ENCODE data around the gene RELB. TPM values are rescaled to one million over a fixed set of nuclear protein-coding genes. Genes with fewer than 3 reads are reported as not detected.
"Not testable (repeated sequence)": the region's sequence is repeated elsewhere in the genome, so short reads cannot be mapped to it uniquely, and the experiment has no call there.

The RELB gene
- total and polyA plus RNA-seq, 5 donors: 2.3 to 6.5 (median 3.0) TPM

- peak in 1 of 3 donors; percentile 54 for DNase-seq
- intact Hi-C loops (cut with DNase I); H3K4me1 ChIP-seq (ENCODE audit: control insufficient read depth, insufficient read depth, low read length); ATAC-seq; H3K27me3 ChIP-seq (ENCODE audit: control insufficient read depth, insufficient read depth); H3K9me3 ChIP-seq (ENCODE audit: control insufficient read depth, low read length): not testable (repeated sequence)
- Histone ChIP-seq H3K27ac (ENCODE audit: low read length) (peak overlapping the region; percentile 0), H3K4me3 (ENCODE audit: low read length) (peak overlapping the region; percentile 18)
- 73% methylated on average over 19 of the region's 19 CpGs for WGBS
Measured at GRCh38 chr19:45000665-45001064, 599 bp upstream of the RELB start.

GRCh38 chr19:45003485-45003884 is 2.2 kb downstream of the RELB start:
- intact Hi-C loops (cut with DNase I): no loop called here

GRCh38 chr19:45005787-45006186 is 4.5 kb downstream of the RELB start:
- ATAC-seq (no peak), DNase-seq (no peak)
- WGBS: 94% methylated on average over 9 of the region's 9 CpGs
- no peaks in the 10 kb centered on the region for H3K4me1 ChIP-seq (ENCODE audit: control insufficient read depth, insufficient read depth, low read length)
- no peaks in the 10 kb centered on the region for H3K27me3 ChIP-seq (ENCODE audit: control insufficient read depth, insufficient read depth)
- H3K9me3 ChIP-seq (ENCODE audit: control insufficient read depth, low read length): no peaks in the 10 kb centered on the region
- intact Hi-C loops (cut with DNase I): no loop called here
- H3K4me3 ChIP-seq (ENCODE audit: low read length): no peak overlapping the region
- H3K27ac ChIP-seq (ENCODE audit: low read length): no peak overlapping the region

More at GRCh38 chr19:45003485-45003884, 2.2 kb downstream of the RELB start:
- DNase-seq: no peak
- Histone ChIP-seq H3K9me3 (ENCODE audit: control insufficient read depth, low read length) (no peaks in the 10 kb centered on the region), H3K27me3 (ENCODE audit: control insufficient read depth, insufficient read depth) (no peaks in the 10 kb centered on the region), H3K4me3 (ENCODE audit: low read length) (no peak overlapping the region), H3K27ac (ENCODE audit: low read length) (no peak overlapping the region), H3K4me1 (ENCODE audit: control insufficient read depth, insufficient read depth, low read length) (no peaks in the 10 kb centered on the region)
- ATAC-seq: no peak
- 97% methylated on average over 4 of the region's 4 CpGs for WGBS

- H3K27me3 ChIP-seq (ENCODE audit: control insufficient read depth, insufficient read depth): no peaks in the 10 kb centered on the region
- no peaks in the 10 kb centered on the region for H3K9me3 ChIP-seq (ENCODE audit: control insufficient read depth, low read length)
- H3K27ac ChIP-seq (ENCODE audit: low read length): no peak overlapping the region
- H3K4me1 ChIP-seq (ENCODE audit: control insufficient read depth, insufficient read depth, low read length): no peaks in the 10 kb centered on the region
- DNase-seq: no peak
- 72% methylated on average over 10 of the region's 10 CpGs for WGBS
- intact Hi-C loops (cut with DNase I): no loop called here
- H3K4me3 ChIP-seq (ENCODE audit: low read length): no peak overlapping the region
- peak in 1 of 2 donors; percentile 17 for ATAC-seq
Measured at GRCh38 chr19:45008552-45008951, 7.3 kb downstream of the RELB start.

GRCh38 chr19:45009625-45010255 is 8.5 kb downstream of the RELB start:
- Histone ChIP-seq H3K4me3 (ENCODE audit: low read length) (no peak overlapping the region), H3K27ac (ENCODE audit: low read length) (no peak overlapping the region), H3K27me3 (ENCODE audit: control insufficient read depth, insufficient read depth) (no peaks in the 10 kb centered on the region), H3K9me3 (ENCODE audit: control insufficient read depth, low read length) (no peaks in the 10 kb centered on the region), H3K4me1 (ENCODE audit: control insufficient read depth, insufficient read depth, low read length) (no peaks in the 10 kb centered on the region)
- ATAC-seq: no peak
- WGBS: 93% methylated on average over 9 of the region's 9 CpGs
- no peak for DNase-seq
- intact Hi-C loops (cut with DNase I): no loop called here

GRCh38 chr19:45010306-45010705 is 9.0 kb downstream of the RELB start:
- WGBS: 53% methylated on average over 6 of the region's 6 CpGs
- H3K27ac ChIP-seq (ENCODE audit: low read length): no peak overlapping the region
- H3K9me3 ChIP-seq (ENCODE audit: control insufficient read depth, low read length): no peaks in the 10 kb centered on the region
- no peak for ATAC-seq
- no peaks in the 10 kb centered on the region for H3K27me3 ChIP-seq (ENCODE audit: control insufficient read depth, insufficient read depth)
- H3K4me3 ChIP-seq (ENCODE audit: low read length): no peak overlapping the region
- H3K4me1 ChIP-seq (ENCODE audit: control insufficient read depth, insufficient read depth, low read length): no peaks in the 10 kb centered on the region
- no peak for DNase-seq
- intact Hi-C loops (cut with DNase I): no loop called here

GRCh38 chr19:45011959-45012358 is 10.7 kb downstream of the RELB start:
- WGBS: 97% methylated on average over 42 of the region's 42 CpGs
- no peaks in the 10 kb centered on the region for H3K27me3 ChIP-seq (ENCODE audit: control insufficient read depth, insufficient read depth)
- H3K27ac ChIP-seq (ENCODE audit: low read length): no peak overlapping the region
- no peak overlapping the region for H3K4me3 ChIP-seq (ENCODE audit: low read length)
- no peaks in the 10 kb centered on the region for H3K4me1 ChIP-seq (ENCODE audit: control insufficient read depth, insufficient read depth, low read length)
- no peak for DNase-seq
- intact Hi-C loops (cut with DNase I): no loop called here
- H3K9me3 ChIP-seq (ENCODE audit: control insufficient read depth, low read length): no peaks in the 10 kb centered on the region
- peak in 1 of 2 donors; percentile 40 for ATAC-seq

- Histone ChIP-seq H3K4me1 (ENCODE audit: control insufficient read depth, insufficient read depth, low read length) (no peaks in the 10 kb centered on the region), H3K27me3 (ENCODE audit: control insufficient read depth, insufficient read depth) (no peaks in the 10 kb centered on the region), H3K4me3 (ENCODE audit: low read length) (no peak overlapping the region), H3K9me3 (ENCODE audit: control insufficient read depth, low read length) (no peaks in the 10 kb centered on the region), H3K27ac (ENCODE audit: low read length) (no peak overlapping the region)
- intact Hi-C loops (cut with DNase I): no loop called here
- ATAC-seq (peak; percentile 81 to 90), DNase-seq (peak; percentile 58 to 80 (median 78))
- 63% methylated on average over 13 of the region's 13 CpGs for WGBS
Measured at GRCh38 chr19:45016388-45017314, 15.4 kb downstream of the RELB start.

GRCh38 chr19:45019187-45019586 is 17.9 kb downstream of the RELB start:
- H3K27ac ChIP-seq (ENCODE audit: low read length): no peak overlapping the region
- H3K4me3 ChIP-seq (ENCODE audit: low read length): no peak overlapping the region
- H3K4me1 ChIP-seq (ENCODE audit: control insufficient read depth, insufficient read depth, low read length): no peaks in the 10 kb centered on the region
- H3K9me3 ChIP-seq (ENCODE audit: control insufficient read depth, low read length): no peaks in the 10 kb centered on the region
- intact Hi-C loops (cut with DNase I): no loop called here
- no peaks in the 10 kb centered on the region for H3K27me3 ChIP-seq (ENCODE audit: control insufficient read depth, insufficient read depth)
- ATAC-seq: no peak
- 93% methylated on average over 2 of the region's 2 CpGs for WGBS
- DNase-seq: no peak

- H3K27ac ChIP-seq (ENCODE audit: low read length): no peak overlapping the region
- no peak overlapping the region for H3K4me3 ChIP-seq (ENCODE audit: low read length)
- intact Hi-C loops (cut with DNase I): no loop called here
- 87% methylated on average over 3 of the region's 3 CpGs for WGBS
- no peak for ATAC-seq
- no peaks in the 10 kb centered on the region for H3K9me3 ChIP-seq (ENCODE audit: control insufficient read depth, low read length)
- H3K27me3 ChIP-seq (ENCODE audit: control insufficient read depth, insufficient read depth): no peaks in the 10 kb centered on the region
- DNase-seq: no peak
- no peaks in the 10 kb centered on the region for H3K4me1 ChIP-seq (ENCODE audit: control insufficient read depth, insufficient read depth, low read length)
Measured at GRCh38 chr19:45020071-45020470, 18.8 kb downstream of the RELB start.

GRCh38 chr19:45021971-45022370 is 20.7 kb downstream of the RELB start:
- no peaks in the 10 kb centered on the region for H3K9me3 ChIP-seq (ENCODE audit: control insufficient read depth, low read length)
- ATAC-seq: no peak
- no peak overlapping the region for H3K27ac ChIP-seq (ENCODE audit: low read length)
- intact Hi-C loops (cut with DNase I): no loop called here
- H3K4me3 ChIP-seq (ENCODE audit: low read length): no peak overlapping the region
- no peak for DNase-seq
- H3K4me1 ChIP-seq (ENCODE audit: control insufficient read depth, insufficient read depth, low read length): no peaks in the 10 kb centered on the region
- no peaks in the 10 kb centered on the region for H3K27me3 ChIP-seq (ENCODE audit: control insufficient read depth, insufficient read depth)
- 79% methylated on average over 14 of the region's 14 CpGs for WGBS

All from right cardiac atrium (tissue), 5 donors.